Fibroblast of lung (primary cell): Measurements from ENCODE around the gene SLC6A16. TPM values are rescaled to one million over a fixed set of nuclear protein-coding genes. Genes with fewer than 3 reads are reported as not detected.

Source experiments
- DNase-seq, 2 donors: peaks; one replicate each; pipeline versions ENCODE4 v3.0.0 to v3.0.0-alpha.2; 2010; ENCODE audit warnings: low read depth in 2 of 2
- H2AFZ ChIP-seq: 2 replicates; pipeline ENCODE4 v1.5.1; 2012; ENCODE audit warnings: low read length, control low read depth, inconsistent platforms
- H3K27ac ChIP-seq: 2 replicates; pipeline ENCODE4 v1.5.1; 2011; ENCODE audit warnings: low read length, control low read depth; ENCODE audit not compliant: insufficient read depth
- H3K27me3 ChIP-seq: 2 replicates; pipeline ENCODE4 v1.5.1; 2011; ENCODE audit warnings: mild to moderate bottlenecking, low read length; ENCODE audit not compliant: control insufficient read depth, insufficient read depth
- H3K36me3 ChIP-seq: 2 replicates; pipeline ENCODE4 v1.5.1; 2011; ENCODE audit warnings: low read length; ENCODE audit not compliant: control insufficient read depth, insufficient read depth
- H3K4me1 ChIP-seq: 2 replicates; pipeline ENCODE4 v1.5.1; 2011; ENCODE audit warnings: low read length; ENCODE audit not compliant: control insufficient read depth, insufficient read depth; ENCODE audit errors: extremely low read depth
- H3K4me2 ChIP-seq: 2 replicates; pipeline ENCODE4 v1.5.1; 2011; ENCODE audit warnings: low read length, control low read depth; ENCODE audit not compliant: insufficient read depth; ENCODE audit errors: extremely low read depth
- H3K4me3 ChIP-seq, 4 experiments: fragments of 200-600 bp in 1 of 4; sonication (generic) in 1 of 4; replicated peaks in 1 of 4; 2 replicates each; pipeline ENCODE4 v1.5.1; 2011 to 2016; ENCODE audit warnings: low read length in 4 of 4, low read depth in 3 of 4, mild to moderate bottlenecking in 3 of 4, control low read depth in 2 of 4, inconsistent platforms in 1 of 4, mixed read lengths in 1 of 4; ENCODE audit not compliant: insufficient read depth in 1 of 4; ENCODE audit errors: control extremely low read depth in 1 of 4
- H3K79me2 ChIP-seq: 2 replicates; pipeline ENCODE4 v1.5.1; 2012; ENCODE audit warnings: mild to moderate bottlenecking, low read length, inconsistent platforms; ENCODE audit not compliant: control insufficient read depth, insufficient read depth
- H3K9ac ChIP-seq: 2 replicates; pipeline ENCODE4 v1.5.1; 2011; ENCODE audit warnings: mild to moderate bottlenecking, low read length, control low read depth; ENCODE audit not compliant: insufficient read depth
- H3K9me3 ChIP-seq: 2 replicates; pipeline ENCODE4 v1.5.1; 2012; ENCODE audit warnings: low read depth, low read length; ENCODE audit not compliant: control insufficient read depth, insufficient read depth
- H4K20me1 ChIP-seq: 2 replicates; pipeline ENCODE4 v1.5.1; 2011; ENCODE audit warnings: low read length; ENCODE audit not compliant: control insufficient read depth, insufficient read depth; ENCODE audit errors: extremely low read depth
- EZH2 ChIP-seq: IDR thresholded peaks from 2 replicates; pipeline ENCODE4 v1.5.1; 2012; ENCODE audit warnings: low read length, control low read depth, mild to moderate bottlenecking; ENCODE audit errors: missing control alignments
- polyA plus RNA-seq, 2 donors: library from polyadenylated mRNA; depleted of rRNA in 1 of 2; stranded (reverse) in 1 of 2; unstranded in 1 of 2; fragments of >200 nt; gene quantifications; 2 replicates each; pipeline ENCODE4 v1.2.1, GENCODE V29; 2011 to 2012; ENCODE audit warnings: missing spikeins in 1 of 2
- total RNA-seq: library from RNA; depleted of rRNA; stranded (reverse); fragments of >200 nt; gene quantifications from 2 replicates; pipeline ENCODE4 v1.2.1, GENCODE V29; 2014
- TF ChIP-seq, protein P1 (sequence below), 2 donors: IDR thresholded peaks in 1 of 2; conservative IDR thresholded peaks in 1 of 2; 1 replicate in 1 of 2; 2 replicates in 1 of 2; pipeline ENCODE4 v1.5.1; 2011 to 2012; ENCODE audit warnings: low read length in 2 of 2, control low read depth in 1 of 2, inconsistent platforms in 1 of 2, low read depth in 1 of 2, mild to moderate bottlenecking in 1 of 2

The SLC6A16 gene
- total and polyA plus RNA-seq, 2 donors (not counting 1 experiment from before 2014, with no cell fraction given), result under 0.01 to 0.62 TPM

DNA sequence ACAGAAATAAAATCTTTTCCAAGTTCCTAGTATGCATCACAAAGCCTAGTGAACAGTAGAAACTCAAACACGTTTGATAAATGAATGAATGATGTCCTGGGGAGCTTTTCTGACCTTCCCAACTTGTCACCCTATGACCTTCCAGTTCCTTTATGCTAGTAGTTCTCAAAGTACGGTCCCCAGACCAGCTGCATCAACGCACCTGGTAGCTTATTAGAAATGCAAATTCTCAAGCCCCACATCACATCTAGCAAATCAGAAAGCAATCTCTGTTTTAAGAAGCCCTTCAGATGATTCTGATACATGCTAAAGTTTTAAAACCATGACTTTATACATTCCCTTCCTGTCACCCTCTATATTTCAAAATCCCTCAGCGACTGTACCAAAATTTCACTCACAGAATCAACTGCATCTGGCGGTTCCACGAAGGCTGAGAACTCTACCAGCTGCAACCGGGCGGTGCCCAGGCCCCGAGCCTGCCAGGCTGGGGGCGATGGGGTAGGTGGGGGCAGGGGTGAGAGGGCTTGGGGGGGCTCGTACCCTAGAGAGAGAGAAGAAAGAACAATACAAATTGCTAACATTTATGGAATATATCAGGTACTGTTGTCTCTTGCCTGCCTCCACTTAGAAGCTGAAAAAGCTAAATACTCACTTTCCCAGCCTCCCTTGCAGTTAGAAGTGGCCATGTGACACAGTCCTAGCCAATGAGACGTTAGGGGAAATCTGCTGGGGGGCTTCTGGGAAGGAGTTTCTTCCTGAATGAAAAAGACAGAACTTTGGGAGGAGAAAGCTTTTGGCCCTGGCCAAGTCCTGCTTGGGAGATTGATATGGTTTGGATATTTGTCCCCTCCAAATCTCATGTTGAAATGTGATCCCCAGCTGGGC, 23.6 kb upstream of the SLC6A16 start:
- no peaks in the 10 kb centered on the region for H3K27me3 ChIP-seq
- no peaks in the 10 kb centered on the region for H3K4me1 ChIP-seq
- H3K27ac ChIP-seq, result no peak overlapping the region
- no peak overlapping the region for H3K4me3 ChIP-seq
- peaks cover 19% of the 10 kb centered on the region for H3K36me3 ChIP-seq
- no peak for DNase-seq
- H3K9me3 ChIP-seq, result no peaks in the 10 kb centered on the region
- H2AFZ ChIP-seq, result no peak overlapping the region
- TF ChIP-seq, protein P1, sequence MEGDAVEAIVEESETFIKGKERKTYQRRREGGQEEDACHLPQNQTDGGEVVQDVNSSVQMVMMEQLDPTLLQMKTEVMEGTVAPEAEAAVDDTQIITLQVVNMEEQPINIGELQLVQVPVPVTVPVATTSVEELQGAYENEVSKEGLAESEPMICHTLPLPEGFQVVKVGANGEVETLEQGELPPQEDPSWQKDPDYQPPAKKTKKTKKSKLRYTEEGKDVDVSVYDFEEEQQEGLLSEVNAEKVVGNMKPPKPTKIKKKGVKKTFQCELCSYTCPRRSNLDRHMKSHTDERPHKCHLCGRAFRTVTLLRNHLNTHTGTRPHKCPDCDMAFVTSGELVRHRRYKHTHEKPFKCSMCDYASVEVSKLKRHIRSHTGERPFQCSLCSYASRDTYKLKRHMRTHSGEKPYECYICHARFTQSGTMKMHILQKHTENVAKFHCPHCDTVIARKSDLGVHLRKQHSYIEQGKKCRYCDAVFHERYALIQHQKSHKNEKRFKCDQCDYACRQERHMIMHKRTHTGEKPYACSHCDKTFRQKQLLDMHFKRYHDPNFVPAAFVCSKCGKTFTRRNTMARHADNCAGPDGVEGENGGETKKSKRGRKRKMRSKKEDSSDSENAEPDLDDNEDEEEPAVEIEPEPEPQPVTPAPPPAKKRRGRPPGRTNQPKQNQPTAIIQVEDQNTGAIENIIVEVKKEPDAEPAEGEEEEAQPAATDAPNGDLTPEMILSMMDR (conservative IDR thresholded peaks at IDR 0.05 in 1 of 2, IDR thresholded peaks at IDR 0.05 in 1 of 2; ENCODE audit: low read depth in 1 of 2, low read length in 2 of 2), result no peak
- TF ChIP-seq EZH2, result no peak
- H3K9ac ChIP-seq, result no peak overlapping the region
- no peaks in the 10 kb centered on the region for H4K20me1 ChIP-seq
- H3K4me2 ChIP-seq, result no peak overlapping the region
- no peaks in the 10 kb centered on the region for H3K79me2 ChIP-seq

DNA sequence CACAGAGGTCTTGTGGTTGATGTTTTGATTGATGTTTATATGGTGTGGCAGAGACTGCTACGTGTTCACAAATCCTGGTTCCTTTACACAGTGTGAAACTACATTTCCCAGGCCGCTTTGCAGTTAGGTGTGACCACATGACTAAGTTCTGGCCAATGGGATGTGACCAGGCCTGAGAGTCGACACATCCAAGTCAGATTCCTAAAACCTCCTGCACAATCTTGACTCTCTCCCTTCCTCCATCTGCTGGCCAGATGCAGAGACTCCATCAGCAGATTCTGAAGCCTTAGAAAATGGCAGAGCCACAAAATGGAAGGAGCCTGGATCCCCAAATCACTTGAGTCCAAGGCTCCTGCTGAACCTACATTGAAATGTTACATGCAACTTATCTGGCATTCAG, 22.8 kb upstream of the SLC6A16 start:
- Histone ChIP-seq H3K27me3 (no peaks in the 10 kb centered on the region), H2AFZ (no peak overlapping the region), H3K4me1 (no peaks in the 10 kb centered on the region), H3K9ac (no peak overlapping the region), H3K4me3 (no peak overlapping the region), H3K9me3 (no peaks in the 10 kb centered on the region), H3K4me2 (no peak overlapping the region), H3K79me2 (no peaks in the 10 kb centered on the region), H4K20me1 (no peaks in the 10 kb centered on the region), H3K36me3 (peaks cover 22% of the 10 kb centered on the region), H3K27ac (no peak overlapping the region)
- DNase-seq, result peak; percentile 66 to 76
- TF ChIP-seq, protein P1 (conservative IDR thresholded peaks at IDR 0.05 in 1 of 2, IDR thresholded peaks at IDR 0.05 in 1 of 2; ENCODE audit: low read depth in 1 of 2, low read length in 2 of 2), result peak; percentile 12 to 19
- TF ChIP-seq EZH2, result no peak

DNA sequence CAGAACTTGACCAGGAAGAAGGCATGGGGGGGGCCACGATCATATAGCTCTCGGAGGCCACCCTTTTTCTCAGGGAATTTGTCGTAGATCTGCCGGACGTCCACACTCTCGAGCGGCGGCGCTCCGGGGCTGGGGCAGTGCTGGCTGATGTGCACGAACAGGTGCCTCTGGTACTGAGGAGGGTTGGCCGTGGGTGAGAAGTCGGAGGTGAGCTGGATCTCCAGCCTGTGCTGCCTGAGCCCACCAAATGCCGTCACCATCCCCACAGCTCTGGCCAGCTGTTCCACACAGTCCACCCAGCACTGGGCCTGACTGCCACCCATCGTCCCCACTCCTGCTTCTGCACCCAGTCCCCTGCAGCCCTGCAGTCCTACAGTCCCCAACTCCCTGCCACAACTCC, 22.2 kb upstream of the SLC6A16 start:
- Histone ChIP-seq H4K20me1 (no peaks in the 10 kb centered on the region), H3K27me3 (no peaks in the 10 kb centered on the region), H3K36me3 (peaks cover 22% of the 10 kb centered on the region), H3K9ac (no peak overlapping the region), H3K4me1 (no peaks in the 10 kb centered on the region), H3K27ac (no peak overlapping the region), H3K9me3 (no peaks in the 10 kb centered on the region), H3K4me3 (no peak overlapping the region), H3K79me2 (no peaks in the 10 kb centered on the region), H3K4me2 (no peak overlapping the region), H2AFZ (no peak overlapping the region)
- no peak for DNase-seq
- TF ChIP-seq, protein P1 (conservative IDR thresholded peaks at IDR 0.05 in 1 of 2, IDR thresholded peaks at IDR 0.05 in 1 of 2; ENCODE audit: low read depth in 1 of 2, low read length in 2 of 2), result no peak
- TF ChIP-seq EZH2, result no peak
